HG03095 (cell line): ENCODE measurements around the gene SPPL2A.
A peak's percentile ranks its signal among the peaks of the same experiment; 100 is the strongest.
"Not testable (repeated sequence)": the region's sequence is repeated elsewhere in the genome, so short reads cannot be mapped to it uniquely, and the experiment has no call there.

Experiments
- ATAC-seq: cut with Tn5 transposase; IDR thresholded peaks from one replicate; pipeline ENCODE4 v1.9.1; 2021; ENCODE audit warnings: moderate library complexity; ENCODE audit not compliant: unreplicated experiment

SPPL2A gene

GRCh38 chr15:50765195-50765967 lies at the start of gene SPPL2A:
SPPL2A (minus strand) TSS chr15:50765706; CDS start chr15:50765533, 173 bp downstream.
- ATAC-seq, result peak; percentile 87

GRCh38 chr15:50814634-50815033 lies 49.1 kb upstream of the SPPL2A start:
- ATAC-seq, result no peak

DNA sequence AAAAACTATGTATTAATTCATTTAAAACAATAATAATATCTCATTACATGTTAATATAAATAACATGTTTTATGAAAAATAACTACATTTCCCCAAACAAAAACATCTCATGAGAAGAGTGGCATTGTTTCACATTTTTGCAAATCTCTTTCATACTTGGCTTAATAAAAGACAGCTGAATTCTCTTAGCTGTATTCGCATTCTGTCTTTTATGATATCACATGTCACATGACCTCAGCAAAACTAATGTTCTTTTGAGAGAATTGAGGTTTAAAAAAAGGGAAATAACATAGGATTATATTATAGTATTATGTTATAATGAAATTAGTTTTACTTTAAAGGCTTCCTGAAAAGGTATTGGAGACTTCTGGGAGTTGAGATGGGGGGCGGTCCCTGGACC lies 48.4 kb upstream of the SPPL2A start:
- no peak for ATAC-seq

DNA sequence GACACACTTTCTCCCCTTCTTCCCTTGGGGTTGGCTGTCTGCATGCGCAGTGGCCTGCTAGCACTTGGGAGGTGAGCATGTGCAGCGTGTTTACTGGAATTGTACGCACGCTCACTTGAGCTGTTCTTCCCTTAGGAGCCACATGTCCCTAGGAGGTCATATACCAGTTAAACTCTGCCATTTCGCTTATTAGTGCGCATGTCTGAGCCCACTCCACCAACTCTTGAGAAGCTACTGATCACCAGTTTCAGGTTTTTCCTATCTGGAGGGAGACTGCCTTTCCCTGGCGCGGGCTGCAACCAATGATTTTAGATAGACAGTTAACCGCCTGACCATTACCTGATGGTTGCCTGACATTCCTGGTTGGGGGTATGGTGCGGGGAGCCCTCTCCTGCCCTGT lies 47.6 kb upstream of the SPPL2A start:
- no peak for ATAC-seq

GRCh38 chr15:50812181-50812506 lies 46.6 kb upstream of the SPPL2A start:
- ATAC-seq, result not testable (repeated sequence)

DNA sequence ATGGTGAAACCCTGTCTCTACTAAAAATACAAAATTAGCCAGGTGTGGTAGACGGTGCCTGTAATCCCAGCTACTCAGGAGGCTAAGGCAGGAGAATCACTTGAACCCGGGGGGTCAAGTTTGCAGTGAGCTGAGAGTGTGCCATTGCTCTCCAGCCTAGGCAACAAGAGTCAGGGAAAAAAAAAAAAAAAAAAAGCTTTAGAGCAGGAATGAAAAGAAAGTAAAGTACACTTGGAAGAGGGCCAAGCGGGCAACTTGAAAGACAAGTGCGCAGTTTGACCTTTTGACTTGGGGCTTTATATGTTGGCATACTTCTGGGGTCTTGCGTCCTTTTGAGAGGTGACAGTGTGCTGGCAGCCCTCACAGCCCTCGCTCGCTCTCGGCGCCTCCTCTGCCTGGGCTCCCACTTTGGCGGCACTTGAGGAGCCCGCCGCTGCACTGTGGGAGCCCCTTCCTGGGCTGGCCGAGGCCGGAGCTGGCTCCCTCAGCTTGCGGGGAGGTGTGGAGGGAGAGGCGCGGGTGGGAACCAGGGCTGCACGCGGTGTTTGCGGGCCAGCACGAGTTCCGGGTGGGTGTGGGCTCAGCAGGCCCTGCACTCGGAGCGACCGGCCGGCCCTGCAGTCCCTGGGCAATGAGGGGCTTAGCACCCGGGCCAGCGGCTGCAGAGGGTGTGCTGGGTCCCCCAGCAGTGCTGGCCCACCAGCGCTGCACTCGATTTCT lies 46.1 kb upstream of the SPPL2A start:
- not testable (repeated sequence) for ATAC-seq

DNA sequence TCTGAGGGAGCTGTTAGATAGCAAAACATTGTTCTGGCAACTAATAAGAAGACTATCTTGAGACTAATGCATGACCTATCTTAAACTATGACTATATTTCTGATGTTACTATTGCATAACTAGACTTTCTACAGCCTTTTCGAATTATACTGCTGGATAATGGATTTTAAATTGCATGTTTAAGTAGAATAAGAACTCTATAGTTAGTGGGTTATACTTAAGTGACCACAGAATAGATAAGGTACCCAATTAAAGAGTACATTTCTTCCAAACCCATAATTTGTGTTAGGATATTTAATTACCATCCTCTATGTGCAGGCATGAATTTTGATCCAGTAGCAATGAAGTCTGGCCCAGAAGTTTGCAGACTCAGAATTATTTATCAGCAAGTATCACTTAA lies 44.6 kb upstream of the SPPL2A start:
- no peak for ATAC-seq

GRCh38 chr15:50808728-50809127 lies 43.2 kb upstream of the SPPL2A start:
- no peak for ATAC-seq

DNA sequence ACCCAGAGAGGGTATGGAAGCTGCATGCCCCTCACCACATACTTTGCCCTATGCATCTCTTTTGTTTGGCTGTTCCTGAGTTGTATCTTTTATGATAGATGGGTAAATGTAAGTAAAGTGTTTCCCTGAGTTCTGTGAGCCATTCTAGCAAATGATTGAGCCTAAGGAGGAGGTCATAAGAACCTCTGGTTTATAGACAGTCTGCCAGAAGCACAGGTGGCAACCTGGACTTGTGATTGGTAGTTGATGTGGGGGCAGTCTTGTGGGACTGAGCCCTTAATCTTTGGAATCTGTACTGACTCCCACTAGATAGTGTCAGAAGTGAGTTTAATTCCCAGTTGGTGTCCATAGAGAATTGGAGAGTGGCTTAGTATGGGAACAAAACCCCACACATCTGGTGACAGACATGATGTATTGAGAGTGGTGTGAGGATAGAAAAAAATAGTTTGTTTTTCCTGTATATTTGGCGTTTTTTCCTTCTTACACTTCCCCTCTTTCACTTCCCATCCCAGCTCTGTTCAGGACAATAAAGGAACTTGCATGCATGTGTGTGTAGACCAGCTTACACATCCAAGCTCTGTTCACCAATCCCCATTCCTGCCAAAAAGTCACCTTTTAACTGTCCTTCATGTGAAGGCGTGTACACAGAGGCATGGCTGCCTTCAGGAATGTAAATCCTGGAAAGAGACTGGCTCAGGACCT lies 38.1 kb upstream of the SPPL2A start:
- no peak for ATAC-seq

GRCh38 chr15:50800715-50801114 lies 35.2 kb upstream of the SPPL2A start:
- ATAC-seq, result peak; percentile 51

GRCh38 chr15:50798684-50799083 lies 33.2 kb upstream of the SPPL2A start:
- ATAC-seq, result no peak

DNA sequence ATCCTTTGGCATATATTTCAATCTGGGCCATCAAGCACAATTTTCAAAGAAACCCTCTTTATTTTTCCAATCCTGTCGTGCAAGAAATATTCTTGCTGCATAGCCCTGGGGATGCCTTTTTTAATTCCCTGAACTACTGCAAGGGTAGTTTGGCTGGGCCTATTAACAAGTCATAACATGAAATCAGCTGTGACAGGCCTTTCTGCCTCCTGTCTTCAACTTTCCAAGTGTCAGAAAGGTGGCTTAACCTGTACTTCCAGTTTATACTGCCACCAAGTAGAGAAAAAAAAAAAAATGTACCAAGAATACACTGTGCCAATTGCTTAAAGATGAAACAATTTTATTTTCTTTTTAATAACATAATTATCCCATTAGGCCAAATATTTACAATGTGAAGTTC lies 32.4 kb upstream of the SPPL2A start:
- no peak for ATAC-seq

DNA sequence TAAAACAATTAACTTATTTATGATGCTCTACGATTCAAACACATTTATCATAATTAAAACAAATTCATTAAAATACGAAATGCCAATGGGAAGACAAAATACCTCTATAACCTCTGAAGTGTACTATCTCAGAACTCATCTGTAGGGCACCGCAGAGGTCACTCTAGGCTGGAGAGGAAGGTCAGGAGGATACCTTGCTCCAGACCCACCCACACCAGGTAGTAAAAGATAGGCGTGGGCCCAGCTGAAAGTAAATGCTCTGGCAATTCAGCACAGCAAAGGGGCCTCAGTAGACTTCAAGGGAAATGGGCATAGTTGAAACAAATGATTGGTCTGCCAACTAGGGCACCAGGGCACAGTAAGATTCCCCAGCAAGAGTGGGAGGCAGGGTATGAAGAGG lies 26.0 kb upstream of the SPPL2A start:
- ATAC-seq, result no peak

- no peak for ATAC-seq
These were observed 25.4 kb upstream of the SPPL2A start for GRCh38 chr15:50790778-50791453.

DNA sequence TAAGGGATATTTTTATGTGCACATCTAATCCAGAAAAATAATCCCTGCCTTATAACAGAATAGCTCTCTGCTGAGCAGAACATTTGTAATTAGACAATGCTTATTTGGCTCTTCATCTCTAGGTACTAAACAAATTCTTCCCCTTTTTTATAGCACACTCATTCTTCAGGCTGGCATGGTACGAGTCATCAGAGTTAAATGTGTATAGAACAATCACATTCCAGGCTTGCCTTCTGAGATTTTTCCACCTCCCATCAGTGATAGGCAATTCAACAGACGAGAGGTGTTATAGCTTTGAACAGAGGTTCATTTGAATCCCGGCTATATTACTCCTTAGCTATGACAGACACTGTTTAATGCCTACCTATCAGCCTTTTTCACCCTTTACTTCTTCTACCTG lies 21.4 kb upstream of the SPPL2A start:
- ATAC-seq, result no peak

- no peak for ATAC-seq
These were observed 20.9 kb upstream of the SPPL2A start for GRCh38 chr15:50786438-50786837.

DNA sequence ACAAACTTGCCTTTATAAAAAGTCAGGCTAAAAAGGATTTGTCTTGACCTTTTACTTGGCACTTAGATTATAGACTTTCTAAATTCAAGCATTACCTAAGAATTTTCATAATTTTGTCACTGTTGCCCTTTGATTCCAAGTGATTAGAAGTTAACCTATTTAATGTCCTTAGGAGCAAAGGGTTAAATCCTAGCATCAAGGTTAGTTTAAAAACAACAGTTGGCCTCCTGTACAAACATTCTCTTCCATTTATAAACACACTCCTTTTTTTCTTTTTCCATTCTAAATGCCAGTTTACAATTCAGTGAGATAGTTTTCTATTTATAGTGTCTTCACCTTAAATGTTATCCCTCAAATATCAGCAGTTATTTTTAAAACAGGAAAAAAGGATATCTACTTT lies 18.4 kb upstream of the SPPL2A start:
- no peak for ATAC-seq

DNA sequence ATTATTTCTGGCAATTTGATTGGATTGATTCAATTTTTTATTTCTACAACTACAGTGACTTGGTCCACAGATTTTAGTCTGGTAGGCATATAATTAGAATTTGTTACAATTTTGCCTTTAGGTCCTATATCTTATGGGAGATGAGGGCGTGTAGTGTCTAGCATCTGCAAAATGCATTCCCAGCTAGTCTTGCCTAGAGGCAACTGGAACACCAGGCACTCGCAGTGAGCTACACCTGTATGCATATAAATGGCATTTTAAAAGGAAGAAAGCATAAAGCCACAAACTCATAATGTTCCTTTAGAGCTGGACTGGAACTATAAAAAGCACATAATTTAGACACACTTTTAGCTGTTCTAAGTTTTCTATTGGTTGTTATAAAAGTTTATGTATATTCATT lies 17.9 kb upstream of the SPPL2A start:
- no peak for ATAC-seq

GRCh38 chr15:50778086-50778485 lies 12.6 kb upstream of the SPPL2A start:
- ATAC-seq, result no peak

DNA sequence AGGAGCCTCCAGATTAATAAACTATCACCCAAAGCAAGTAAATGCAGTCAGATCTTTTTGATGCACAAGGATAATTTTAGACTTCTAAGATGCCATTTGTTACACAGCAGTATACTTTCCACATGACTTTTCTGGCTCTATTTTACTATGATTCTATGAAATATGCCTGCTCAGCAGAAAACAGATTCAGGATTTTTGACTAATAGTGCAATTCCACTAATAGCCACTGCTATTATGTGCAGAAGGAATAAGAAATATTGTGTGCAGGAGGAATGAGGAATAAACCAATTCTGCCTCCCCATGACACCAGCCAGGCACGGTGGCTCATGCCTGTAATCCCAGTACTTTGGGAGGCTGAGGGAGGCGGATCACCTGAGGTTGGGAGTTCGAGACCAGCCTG lies 11.5 kb upstream of the SPPL2A start:
- no peak for ATAC-seq

DNA sequence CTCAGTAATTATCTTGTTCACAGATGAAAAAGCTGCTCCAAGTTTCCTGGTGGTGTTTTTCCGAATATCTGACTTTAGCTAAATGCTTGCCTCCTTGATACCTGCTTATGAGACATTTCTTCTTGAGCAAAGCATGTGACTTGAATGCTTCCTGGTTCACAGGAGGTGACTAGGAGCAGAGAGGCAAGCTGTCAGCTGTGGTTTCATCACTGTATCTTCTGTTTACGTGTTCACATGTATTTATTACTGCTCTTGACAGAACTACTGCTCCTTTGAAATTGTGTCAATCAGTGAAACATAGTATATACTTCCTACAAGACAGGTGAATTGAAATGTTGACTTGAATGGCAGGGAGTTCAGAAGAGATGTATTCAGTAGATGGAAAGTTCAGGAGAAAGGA lies 8.9 kb upstream of the SPPL2A start:
- ATAC-seq, result no peak
